Tibial nerve (tissue), 3 donors: ENCODE results near the gene SLC25A34.

Experiments
- CTCF ChIP-seq, 5 experiments: fragments of 200-600 bp in 3 of 5; fragments of 450-650 bp in 2 of 5; sonication (generic) in 3 of 5; IDR thresholded peaks; one replicate each; pipeline ENCODE4 v1.5.1; 2016 to 2019; ENCODE audit warnings: antibody characterized with exemption in 5 of 5, mild to moderate bottlenecking in 3 of 5, moderate library complexity in 2 of 5
- POLR2A ChIP-seq, 2 donors: fragments of 450-650 bp; IDR thresholded peaks; one replicate each; pipeline ENCODE4 v1.6.1; 2017; ENCODE audit warnings: antibody characterized with exemption in 2 of 2, mild to moderate bottlenecking in 2 of 2, moderate library complexity in 2 of 2

DNA sequence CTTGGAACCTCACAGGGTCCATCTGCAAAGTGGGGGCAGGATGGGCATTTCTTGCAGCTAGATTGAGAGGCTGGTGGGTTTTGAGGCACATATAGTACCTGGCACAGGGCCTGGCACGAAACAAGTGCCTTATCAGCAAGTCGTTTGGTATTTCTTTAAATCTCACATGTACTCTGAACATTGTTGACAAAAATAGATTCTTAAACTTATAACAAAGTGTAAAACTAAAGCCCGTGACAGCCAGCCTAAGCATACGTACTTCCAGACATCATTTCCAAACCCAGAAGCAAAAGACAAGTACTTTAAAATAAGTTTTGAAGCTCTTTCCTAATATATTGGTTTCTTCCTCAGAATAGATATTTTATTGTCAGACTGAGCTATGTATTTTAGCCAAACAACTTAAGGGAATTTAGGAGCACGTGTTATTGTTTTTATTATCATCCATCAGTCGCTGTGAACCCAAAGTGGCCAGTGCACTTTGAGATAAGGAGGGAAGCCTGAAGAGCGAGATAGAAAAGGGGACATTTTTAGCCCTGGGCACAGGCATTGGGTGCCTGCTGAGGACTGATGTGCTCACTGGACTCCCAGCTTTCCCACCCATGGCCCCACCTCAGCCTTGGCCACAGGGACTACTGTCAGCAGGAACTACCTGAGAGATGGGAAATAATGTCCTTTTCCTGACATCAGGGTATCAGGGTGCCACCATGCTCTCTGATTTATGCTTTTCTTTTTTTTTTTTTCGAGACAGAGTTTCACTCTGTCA, 25.5 kb downstream of the SLC25A34 start:
- TF ChIP-seq CTCF (IDR thresholded peaks at IDR 0.05) (no peak), POLR2A (IDR thresholded peaks at IDR 0.05) (no peak)
